Measurements from ENCODE around the gene LAMC1. TPM values are rescaled to one million over a fixed set of nuclear protein-coding genes. Genes with fewer than 3 reads are reported as not detected.

Gene LAMC1
- total RNA-seq, 4 donors from 2014 or later, result 387 to 474 (median 408) TPM

DNA sequence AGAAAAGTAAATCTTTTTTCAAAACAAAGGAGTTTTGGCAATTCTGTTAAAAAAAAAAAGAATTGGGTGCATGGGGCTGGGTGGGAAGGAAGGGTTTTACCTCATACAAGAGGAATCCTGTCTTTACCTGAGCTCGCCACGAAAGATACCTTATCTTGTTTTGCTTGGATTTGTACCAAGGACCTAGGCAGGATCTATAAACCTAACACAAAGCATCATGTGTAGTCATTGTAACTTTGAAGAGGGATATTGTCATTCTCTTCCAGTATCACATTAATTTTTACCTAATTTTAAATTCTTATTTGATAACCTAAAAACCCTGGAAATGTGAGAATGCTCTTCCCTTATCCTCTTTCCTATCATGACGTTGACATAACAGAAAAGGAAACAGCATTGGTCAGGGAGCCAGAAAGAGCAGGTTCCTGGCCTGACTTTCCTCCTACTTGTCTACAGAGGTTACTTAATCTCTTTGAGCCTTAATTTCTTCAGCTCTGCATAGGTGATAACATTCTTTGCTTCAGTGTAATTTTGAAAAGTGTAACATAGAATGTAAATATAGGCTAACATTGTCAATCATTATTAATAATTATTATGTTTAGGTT lies 4.0 kb upstream of the LAMC1 start:
- TF ChIP-seq POLR2AphosphoS5 (IDR thresholded peaks at IDR 0.05) (no peak), EP300 (IDR thresholded peaks at IDR 0.05) (no peak), POLR2A (IDR thresholded peaks at IDR 0.05; ENCODE audit: low read depth) (no peak)
- TF ChIP-seq, protein P1, sequence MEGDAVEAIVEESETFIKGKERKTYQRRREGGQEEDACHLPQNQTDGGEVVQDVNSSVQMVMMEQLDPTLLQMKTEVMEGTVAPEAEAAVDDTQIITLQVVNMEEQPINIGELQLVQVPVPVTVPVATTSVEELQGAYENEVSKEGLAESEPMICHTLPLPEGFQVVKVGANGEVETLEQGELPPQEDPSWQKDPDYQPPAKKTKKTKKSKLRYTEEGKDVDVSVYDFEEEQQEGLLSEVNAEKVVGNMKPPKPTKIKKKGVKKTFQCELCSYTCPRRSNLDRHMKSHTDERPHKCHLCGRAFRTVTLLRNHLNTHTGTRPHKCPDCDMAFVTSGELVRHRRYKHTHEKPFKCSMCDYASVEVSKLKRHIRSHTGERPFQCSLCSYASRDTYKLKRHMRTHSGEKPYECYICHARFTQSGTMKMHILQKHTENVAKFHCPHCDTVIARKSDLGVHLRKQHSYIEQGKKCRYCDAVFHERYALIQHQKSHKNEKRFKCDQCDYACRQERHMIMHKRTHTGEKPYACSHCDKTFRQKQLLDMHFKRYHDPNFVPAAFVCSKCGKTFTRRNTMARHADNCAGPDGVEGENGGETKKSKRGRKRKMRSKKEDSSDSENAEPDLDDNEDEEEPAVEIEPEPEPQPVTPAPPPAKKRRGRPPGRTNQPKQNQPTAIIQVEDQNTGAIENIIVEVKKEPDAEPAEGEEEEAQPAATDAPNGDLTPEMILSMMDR (IDR thresholded peaks at IDR 0.05), result no peak
- Histone ChIP-seq H3K4me1 (peaks cover 6 to 24% (median 23%) of the 10 kb centered on the region in 4 donors), H3K4me3 (no peak overlapping the region), H3K9me3 (no peaks in the 10 kb centered on the region), H3K27ac (replicated peaks in 1 of 4) (no peak overlapping the region), H3K36me3 (no peaks in the 10 kb centered on the region), H3K27me3 (no peaks in the 10 kb centered on the region)
- DNase-seq (ENCODE audit: extremely low spot score), result no peak
- intact Hi-C loops (cut with DNase I), result loop anchor here (2.0 kb wide), 1 partner anchor 54 kb away; no protein-coding TSS in a partner anchor
- 46% methylated on average over 3 of the region's 3 CpGs for WGBS

GRCh38 chr1:183019860-183020259 lies 3.4 kb upstream of the LAMC1 start:
- 40% methylated on average over 1 of the region's 1 CpG for WGBS
- Histone ChIP-seq H3K4me3 (no peak overlapping the region), H3K27ac (replicated peaks in 1 of 4) (peak overlapping the region in 1 of 4 donors; percentile 26), H3K36me3 (no peaks in the 10 kb centered on the region), H3K4me1 (peaks cover 6 to 24% (median 23%) of the 10 kb centered on the region in 4 donors), H3K27me3 (no peaks in the 10 kb centered on the region), H3K9me3 (no peaks in the 10 kb centered on the region)
- intact Hi-C loops (cut with DNase I), result loop anchor here (2.0 to 5.0 kb wide), 2 partner anchors 55 to 217 kb away; no protein-coding TSS in a partner anchor
- DNase-seq (ENCODE audit: extremely low spot score), result no peak
- TF ChIP-seq POLR2A (IDR thresholded peaks at IDR 0.05; ENCODE audit: low read depth), result no peak
- TF ChIP-seq, protein P1 (IDR thresholded peaks at IDR 0.05), result peak; percentile 20 to 32 (median 30)

- WGBS, result 65% methylated on average over 11 of the region's 11 CpGs
These were observed 1.6 kb upstream of the LAMC1 start for GRCh38 chr1:183021405-183022201.

GRCh38 chr1:183022202-183023145 lies 746 bp upstream of the LAMC1 start:
- H3K4me3 ChIP-seq, result peak overlapping the region; percentile 80 to 97 (median 92)
- intact Hi-C loops (cut with DNase I), result loop anchor here (5.0 kb wide), 1 partner anchor 215 kb away; no protein-coding TSS in a partner anchor
- peak; percentile 14 for TF ChIP-seq EP300 (IDR thresholded peaks at IDR 0.05)
- TF ChIP-seq POLR2AphosphoS5 (IDR thresholded peaks at IDR 0.05), result peak; percentile 96 to 97
- TF ChIP-seq, protein P1 (IDR thresholded peaks at IDR 0.05), result no peak
- TF ChIP-seq POLR2A (IDR thresholded peaks at IDR 0.05; ENCODE audit: low read depth), result peak; percentile 57
- no peaks in the 10 kb centered on the region for H3K9me3 ChIP-seq
- H3K4me1 ChIP-seq, result peaks cover 17 to 39% (median 35%) of the 10 kb centered on the region in 4 donors
- H3K36me3 ChIP-seq, result no peaks in the 10 kb centered on the region
- DNase-seq (ENCODE audit: extremely low spot score), result peak; percentile 98
- 2% methylated on average over 34 of the region's 57 CpGs for WGBS
- peak overlapping the region; percentile 98 to 100 (median 100) for H3K27ac ChIP-seq (replicated peaks in 1 of 4)
- no peaks in the 10 kb centered on the region for H3K27me3 ChIP-seq

More at GRCh38 chr1:183021405-183022201, 1.6 kb upstream of the LAMC1 start:
- H3K27ac ChIP-seq (replicated peaks in 1 of 4), result peak overlapping the region; percentile 98 to 100 (median 100)
- TF ChIP-seq EP300 (IDR thresholded peaks at IDR 0.05) (no peak), POLR2AphosphoS5 (IDR thresholded peaks at IDR 0.05) (no peak), POLR2A (IDR thresholded peaks at IDR 0.05; ENCODE audit: low read depth) (no peak)
- TF ChIP-seq, protein P1 (IDR thresholded peaks at IDR 0.05), result no peak
- intact Hi-C loops (cut with DNase I), result loop anchor here (5.0 kb wide), 1 partner anchor 216 kb away; no protein-coding TSS in a partner anchor
- DNase-seq (ENCODE audit: extremely low spot score), result no peak
- no peaks in the 10 kb centered on the region for H3K27me3 ChIP-seq
- no peaks in the 10 kb centered on the region for H3K9me3 ChIP-seq
- peak overlapping the region; percentile 80 to 97 (median 92) for H3K4me3 ChIP-seq
- no peaks in the 10 kb centered on the region for H3K36me3 ChIP-seq
- peaks cover 8 to 30% (median 26%) of the 10 kb centered on the region in 4 donors for H3K4me1 ChIP-seq
